C4-2B (cell line): ENCODE data around the gene B3GALT5.
A peak's percentile ranks its signal among the peaks of the same experiment; 100 is the strongest.
"Not testable (repeated sequence)": the region's sequence is repeated elsewhere in the genome, so short reads cannot be mapped to it uniquely, and the experiment has no call there.

Source experiments
- H3K27ac ChIP-seq: fragments of 450-650 bp; 2 replicates; pipeline ENCODE4 v1.5.1; 2017
- CTCF ChIP-seq: fragments of 450-650 bp; conservative IDR thresholded peaks from 2 replicates; pipeline ENCODE4 v1.5.1; 2017; ENCODE audit warnings: mild to moderate bottlenecking
- ZFX ChIP-seq: fragments of 450-650 bp; IDR thresholded peaks from 2 replicates; pipeline ENCODE4 v1.6.1; 2017

The B3GALT5 gene

GRCh38 chr21:39686646-39687468 is 74.1 kb downstream of the B3GALT5 start:
- TF ChIP-seq ZFX, result no peak
- no peak overlapping the region for H3K27ac ChIP-seq

DNA sequence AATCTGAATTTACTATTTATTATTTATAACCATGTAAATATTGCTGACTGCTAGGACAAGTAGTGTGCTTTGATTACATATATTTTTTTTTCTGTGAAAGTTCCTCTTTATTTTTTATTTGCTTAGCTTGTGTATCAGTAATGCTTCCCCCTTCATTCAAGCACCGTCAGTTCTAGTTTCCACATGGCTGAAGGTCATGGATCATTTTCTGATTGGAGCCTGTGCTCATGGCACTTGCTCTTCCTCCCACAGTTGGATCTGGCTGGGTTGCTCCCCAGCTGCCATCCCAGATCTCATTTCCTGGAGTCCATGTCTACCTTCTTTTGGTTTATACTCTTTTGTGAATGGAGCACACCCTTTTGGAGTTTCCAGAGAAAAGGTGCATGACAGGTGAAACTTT is 75.3 kb downstream of the B3GALT5 start:
- no peak for TF ChIP-seq ZFX
- TF ChIP-seq CTCF, result no peak
- H3K27ac ChIP-seq, result no peak overlapping the region

- H3K27ac ChIP-seq, result not testable (repeated sequence)
Observed at GRCh38 chr21:39689860-39690259, 77.1 kb downstream of the B3GALT5 start.

DNA sequence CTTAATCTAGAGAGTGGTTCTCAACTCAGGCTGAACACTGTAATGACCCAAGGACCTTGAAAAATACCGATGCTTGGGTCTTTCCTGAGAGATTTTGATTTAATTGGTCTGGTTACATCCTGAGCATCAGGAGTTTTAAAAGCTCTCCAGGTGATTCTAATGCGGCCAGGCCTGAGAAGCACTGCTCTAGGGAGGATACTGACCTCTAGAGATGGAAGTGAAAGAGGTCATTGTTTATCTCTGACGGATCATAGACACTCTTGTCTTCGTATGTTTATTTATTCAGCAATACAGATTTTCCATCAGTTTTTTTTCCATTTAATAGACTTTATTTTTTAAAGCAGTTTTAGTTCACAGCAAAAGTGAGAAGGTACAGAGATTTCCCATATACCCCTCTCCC is 77.7 kb downstream of the B3GALT5 start:
- TF ChIP-seq ZFX (no peak), CTCF (0 out of 2 replicates have a peak, but pooled peaks have one; percentile 11)
- no peak overlapping the region for H3K27ac ChIP-seq

DNA sequence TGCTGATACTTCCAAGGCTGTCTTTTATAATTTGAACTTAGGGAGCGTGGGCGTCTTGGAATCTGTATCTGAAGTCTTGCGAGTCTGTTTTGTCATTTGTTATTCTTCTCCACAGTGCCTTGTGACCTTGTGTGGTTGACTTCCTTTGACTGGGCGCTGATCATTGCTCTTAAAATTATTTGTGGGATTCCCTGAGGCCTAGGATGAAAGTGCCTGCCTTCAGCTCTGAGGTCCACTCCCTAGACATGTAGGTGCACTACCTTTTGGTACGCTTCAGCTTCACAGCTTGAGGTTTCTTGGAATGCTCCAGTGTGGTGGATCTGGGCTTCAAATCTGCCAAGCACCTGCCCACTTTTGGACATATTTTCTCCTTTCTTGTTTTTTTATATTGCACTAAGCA is 82.0 kb downstream of the B3GALT5 start:
- TF ChIP-seq CTCF (no peak), ZFX (no peak)
- H3K27ac ChIP-seq, result no peak overlapping the region

- no peak overlapping the region for H3K27ac ChIP-seq
- TF ChIP-seq ZFX, result no peak
- TF ChIP-seq CTCF, result no peak
Observed at GRCh38 chr21:39696196-39696595, 83.5 kb downstream of the B3GALT5 start.

DNA sequence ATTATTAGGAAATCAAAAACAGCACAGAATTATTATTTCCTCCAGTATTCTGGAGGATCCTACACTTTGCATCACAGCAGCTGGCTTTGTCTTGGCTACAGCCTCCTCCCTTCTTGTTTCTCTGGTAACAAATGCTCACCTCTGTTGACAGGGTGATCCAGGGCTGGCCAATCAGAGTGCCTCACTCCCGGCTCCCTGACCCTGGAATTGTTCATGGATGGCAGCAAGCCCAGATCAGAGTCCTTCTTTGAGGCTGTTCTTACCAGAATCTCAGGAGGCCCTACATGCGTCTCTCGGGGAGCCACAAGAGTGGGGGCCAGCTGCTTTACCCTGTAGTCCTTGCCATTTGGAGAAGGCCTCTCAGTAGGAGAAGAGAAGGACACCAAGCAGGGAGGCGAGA is 83.9 kb downstream of the B3GALT5 start:
- TF ChIP-seq CTCF, result no peak
- no peak for TF ChIP-seq ZFX
- no peak overlapping the region for H3K27ac ChIP-seq

DNA sequence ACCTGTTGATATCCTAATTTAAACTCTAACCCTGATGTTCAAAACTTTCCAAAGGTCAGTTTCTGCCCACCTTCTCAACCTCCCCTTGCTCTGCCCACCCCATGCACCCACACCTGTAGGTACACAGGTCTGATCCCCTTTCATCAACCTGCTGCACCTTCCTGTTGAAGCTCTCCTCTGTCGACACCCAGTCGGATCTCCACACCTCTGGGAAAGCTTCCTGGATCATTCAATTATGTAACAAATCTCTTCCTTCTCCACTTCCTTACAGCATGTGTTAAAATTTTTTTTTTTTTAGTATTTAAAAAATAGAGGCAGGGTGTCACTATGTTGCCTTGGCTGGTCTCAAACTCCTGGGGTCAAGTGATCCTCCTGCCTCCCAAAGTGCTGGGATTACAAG is 87.6 kb downstream of the B3GALT5 start:
- TF ChIP-seq ZFX (no peak), CTCF (no peak)
- no peak overlapping the region for H3K27ac ChIP-seq
